ENCODE measurements around the gene DMXL1.
"Not testable (repeated sequence)": the region's sequence is repeated elsewhere in the genome, so short reads cannot be mapped to it uniquely, and the experiment has no call there.

Gene DMXL1

DNA sequence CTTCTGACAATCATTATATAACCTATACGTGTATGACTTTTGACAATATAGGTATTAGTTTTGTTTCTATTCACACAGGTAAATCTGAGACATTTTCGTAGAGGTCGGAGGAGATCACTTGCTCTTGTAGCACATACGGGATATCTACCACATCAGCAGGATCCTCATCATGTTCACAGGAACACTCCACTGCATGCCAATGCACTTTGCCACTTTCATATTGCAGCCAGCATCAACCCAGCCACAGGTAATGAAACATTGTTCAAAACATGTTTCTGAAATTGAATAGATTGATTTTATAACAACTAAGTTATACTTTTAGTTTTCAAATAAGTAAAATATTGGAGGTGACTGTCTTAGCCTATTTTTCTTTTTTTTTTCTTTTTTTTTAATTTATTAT lies 50.0 kb downstream of the DMXL1 start:
- TF ChIP-seq CTCF (IDR thresholded peaks at IDR 0.05; ENCODE audit: insufficient read depth, low read depth, low read length, missing control alignments), result no peak
- no peak for DNase-seq (ENCODE audit: low read depth)
- H3K4me3 ChIP-seq (ENCODE audit: low read length), result no peak overlapping the region

DNA sequence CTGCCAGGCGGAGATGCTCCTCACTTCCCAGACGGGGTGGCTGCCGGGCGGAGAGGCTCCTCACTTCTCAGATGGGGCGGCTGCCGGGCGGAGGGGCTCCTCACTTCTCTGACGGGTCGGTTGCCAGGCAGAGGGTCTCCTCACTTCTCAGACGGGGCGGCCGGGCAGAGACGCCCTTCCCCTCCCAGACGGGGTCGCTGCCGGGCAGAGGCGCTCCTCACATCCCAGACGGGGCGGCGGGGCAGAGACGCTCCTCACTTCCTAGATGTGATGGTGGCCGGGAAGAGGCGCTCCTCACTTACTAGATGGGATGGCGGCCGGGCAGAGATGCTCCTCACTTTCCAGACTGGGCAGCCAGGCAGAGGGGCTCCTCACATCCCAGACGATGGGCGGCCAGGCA lies 51.6 kb downstream of the DMXL1 start:
- not testable (repeated sequence) for H3K4me3 ChIP-seq (ENCODE audit: low read length); DNase-seq (ENCODE audit: low read depth)

DNA sequence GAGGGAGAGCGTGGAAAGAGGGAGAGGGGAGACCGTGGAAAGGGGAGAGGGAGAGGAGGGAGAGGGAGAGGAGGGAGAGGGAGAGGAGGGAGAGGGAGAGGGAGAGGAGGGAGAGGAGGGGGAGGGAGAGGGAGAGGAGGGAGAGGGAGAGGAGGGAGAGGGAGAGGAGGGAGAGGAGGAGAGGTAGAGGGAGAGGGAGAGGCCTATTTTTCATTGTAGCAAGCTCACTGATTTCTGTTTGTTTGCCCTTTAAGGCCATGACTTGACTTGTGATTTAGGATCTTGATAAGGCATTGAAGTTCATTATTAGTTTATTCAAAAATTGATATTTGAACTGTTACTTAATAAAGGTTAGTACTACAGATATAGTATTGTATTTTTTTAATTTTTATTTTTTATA lies 52.4 kb downstream of the DMXL1 start:
- no peak for DNase-seq (ENCODE audit: low read depth)
- TF ChIP-seq CTCF (IDR thresholded peaks at IDR 0.05; ENCODE audit: insufficient read depth, low read depth, low read length, missing control alignments), result no peak
- H3K4me3 ChIP-seq (ENCODE audit: low read length), result no peak overlapping the region

- H3K4me3 ChIP-seq (ENCODE audit: low read length), result no peak overlapping the region
- TF ChIP-seq CTCF (IDR thresholded peaks at IDR 0.05; ENCODE audit: insufficient read depth, low read depth, low read length, missing control alignments), result no peak
- DNase-seq (ENCODE audit: low read depth), result no peak
These were observed 58.9 kb downstream of the DMXL1 start for GRCh38 chr5:119129770-119130169.

- DNase-seq (ENCODE audit: low read depth), result no peak
- TF ChIP-seq CTCF (IDR thresholded peaks at IDR 0.05; ENCODE audit: insufficient read depth, low read depth, low read length, missing control alignments), result no peak
- H3K4me3 ChIP-seq (ENCODE audit: low read length), result no peak overlapping the region
These were observed 60.8 kb downstream of the DMXL1 start for GRCh38 chr5:119131530-119132304.

GRCh38 chr5:119135743-119136142 lies 64.9 kb downstream of the DMXL1 start:
- DNase-seq (ENCODE audit: low read depth); H3K4me3 ChIP-seq (ENCODE audit: low read length): not testable (repeated sequence)

GRCh38 chr5:119136666-119137318 lies 65.9 kb downstream of the DMXL1 start:
- no peak for TF ChIP-seq CTCF (IDR thresholded peaks at IDR 0.05; ENCODE audit: insufficient read depth, low read depth, low read length, missing control alignments)
- DNase-seq (ENCODE audit: low read depth), result no peak
- no peak overlapping the region for H3K4me3 ChIP-seq (ENCODE audit: low read length)

DNA sequence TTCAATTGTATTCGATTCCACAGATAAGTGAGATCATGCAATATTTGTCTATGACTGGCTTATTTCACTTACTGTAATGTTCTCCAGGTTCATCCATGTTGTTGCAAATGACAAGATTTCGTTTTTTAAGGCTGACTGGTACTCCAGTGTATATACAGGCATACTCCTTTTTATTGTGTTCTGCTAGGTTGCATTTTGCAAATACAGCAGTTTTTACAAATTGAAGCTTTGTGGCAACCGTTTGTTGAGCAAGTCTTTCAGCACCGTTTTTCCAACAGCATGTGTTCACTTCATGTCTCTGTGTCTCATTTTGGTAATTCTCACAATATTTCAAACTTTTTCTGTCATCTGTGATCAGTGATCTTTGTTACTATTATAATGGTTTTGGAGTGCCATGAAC lies 82.7 kb downstream of the DMXL1 start:
- H3K4me3 ChIP-seq (ENCODE audit: low read length), result no peak overlapping the region
- DNase-seq (ENCODE audit: low read depth), result no peak
- no peak for TF ChIP-seq CTCF (IDR thresholded peaks at IDR 0.05; ENCODE audit: insufficient read depth, low read depth, low read length, missing control alignments)
